Posterior cingulate gyrus (tissue), 11 donors: ENCODE measurements around the gene TMEM139.

ENCODE experiments used
- DNase-seq, 10 donors: peaks; one replicate each; pipeline versions ENCODE4 v3.0.0 to v3.0.0-alpha.2; 2020 to 2021; ENCODE audit warnings: mixed read lengths in 3 of 10
- intact Hi-C: fragments of 100-400 bp; cut with DNase I; formaldehyde crosslinking; loops from one replicate; pipeline ENCODE4 v1.15.1; 2023

The TMEM139 gene

GRCh38 chr7:143321242-143321641 is 36.5 kb downstream of the TMEM139 start:
- no peak for DNase-seq
- intact Hi-C loops: loop anchor here (2.0 kb wide), 1 partner anchor 96 kb away; no protein-coding TSS in a partner anchor

GRCh38 chr7:143321734-143322133 is 37.0 kb downstream of the TMEM139 start:
- peak in 4 of 10 donors; percentile 19 to 87 (median 42) for DNase-seq
- intact Hi-C loops: loop anchor here (2.0 kb wide), 1 partner anchor 95 kb away; no protein-coding TSS in a partner anchor

- intact Hi-C loops: no loop called here
Measured at GRCh38 chr7:143322760-143323633, 38.2 kb downstream of the TMEM139 start.

GRCh38 chr7:143323653-143324052 is 38.9 kb downstream of the TMEM139 start:
- intact Hi-C loops: no loop called here
- no peak for DNase-seq

More at GRCh38 chr7:143322760-143323633, 38.2 kb downstream of the TMEM139 start:
- peak in 2 of 10 donors; percentile 76 to 85 for DNase-seq

GRCh38 chr7:143325240-143325639 is 40.5 kb downstream of the TMEM139 start:
- intact Hi-C loops: no loop called here
- DNase-seq: no peak

- intact Hi-C loops: no loop called here
- DNase-seq: no peak
Measured at GRCh38 chr7:143327903-143328302, 43.1 kb downstream of the TMEM139 start.

- DNase-seq: no peak
- intact Hi-C loops: no loop called here
Measured at GRCh38 chr7:143329471-143330170, 44.9 kb downstream of the TMEM139 start.

- intact Hi-C loops: no loop called here
- DNase-seq: no peak
Measured at GRCh38 chr7:143331179-143331801, 46.5 kb downstream of the TMEM139 start.

- intact Hi-C loops: no loop called here
- DNase-seq: no peak
Measured at GRCh38 chr7:143334244-143334643, 49.5 kb downstream of the TMEM139 start.

GRCh38 chr7:143337216-143337615 is 52.5 kb downstream of the TMEM139 start:
- intact Hi-C loops: no loop called here
- DNase-seq: no peak
